HepG2 (cell line): ENCODE results near the gene BCAS1. TPM values are rescaled to one million over a fixed set of nuclear protein-coding genes. Genes with fewer than 3 reads are reported as not detected.

ENCODE experiments used
- ATF7-NPFF ChIP-seq: sonication (generic); formaldehyde crosslinking; IDR thresholded peaks from 2 replicates; pipeline ENCODE4 v1.8.1; 2023; ENCODE audit warnings: mild to moderate bottlenecking, low read depth, missing genetic modification reagents, moderate library complexity
- HES4 ChIP-seq: sonication (generic); formaldehyde crosslinking; IDR thresholded peaks from 2 replicates; pipeline ENCODE4 v1.9.0; 2021; ENCODE audit warnings: mild to moderate bottlenecking, missing genetic modification reagents, borderline replicate concordance
- HHEX ChIP-seq: IDR thresholded peaks from 2 replicates; pipeline ENCODE4 v1.6.1; 2016; ENCODE audit warnings: control low read depth
- HOXA5 ChIP-seq: sonication (generic); formaldehyde crosslinking; IDR thresholded peaks from 2 replicates; pipeline ENCODE4 v1.4.0; 2020; ENCODE audit warnings: missing genetic modification reagents
- IRF9 ChIP-seq: sonication (generic); formaldehyde crosslinking; IDR thresholded peaks from 2 replicates; pipeline ENCODE4 v1.8.0; 2022; ENCODE audit warnings: missing genetic modification reagents, mild to moderate bottlenecking, borderline replicate concordance
- KMT2B ChIP-seq: IDR thresholded peaks from 2 replicates; pipeline ENCODE4 v1.6.1; 2016; ENCODE audit warnings: missing genetic modification reagents, missing compliant biosample characterization
- PHF8 ChIP-seq: sonication (generic); formaldehyde crosslinking; IDR thresholded peaks from 2 replicates; pipeline ENCODE4 v1.5.0; 2020; ENCODE audit warnings: missing genetic modification reagents
- STAG1 ChIP-seq: sonication (generic); formaldehyde crosslinking; IDR thresholded peaks from 2 replicates; pipeline ENCODE4 v1.4.0; 2020; ENCODE audit warnings: missing genetic modification reagents
- STAT5B ChIP-seq: sonication (generic); formaldehyde crosslinking; IDR thresholded peaks from 2 replicates; pipeline ENCODE4 v1.4.0; 2020; ENCODE audit warnings: missing genetic modification reagents
- ZBTB3 ChIP-seq: sonication (generic); formaldehyde crosslinking; IDR thresholded peaks from 2 replicates; pipeline ENCODE4 v1.4.0; 2020; ENCODE audit warnings: low read depth, mild to moderate bottlenecking, moderate library complexity, missing genetic modification reagents, borderline replicate concordance
- ZEB1 ChIP-seq: IDR thresholded peaks from 2 replicates; pipeline ENCODE4 v1.6.1; 2012; ENCODE audit warnings: mild to moderate bottlenecking, low read depth, inconsistent platforms; ENCODE audit not compliant: insufficient replicate concordance
- ZNF562 ChIP-seq: sonication (generic); formaldehyde crosslinking; IDR thresholded peaks from 2 replicates; pipeline ENCODE4 v1.8.0; 2022; ENCODE audit warnings: missing genetic modification reagents, borderline replicate concordance
- polyA plus RNA-seq, 8 experiments: library from polyadenylated mRNA; depleted of rRNA in 3 of 8; stranded (reverse) in 7 of 8; unstranded in 1 of 8; fragments of >200 nt; fragmentation: Illumina TruSeq in 4 of 8; extraction: Trizol in 4 of 8; gene quantifications; 2 replicates each; pipeline versions ENCODE4 v1.2.1 to v1.2.3, GENCODE V29; 2011 to 2016; ENCODE audit warnings: low read depth in 4 of 8, missing spikeins in 1 of 8, mixed read lengths in 1 of 8; ENCODE audit not compliant: insufficient read depth in 1 of 8
- total RNA-seq, 5 experiments: library from RNA; depleted of rRNA; stranded (reverse); fragments of >200 nt; fragmentation: Illumina TruSeq; extraction: Trizol; gene quantifications; 2 replicates each; pipeline ENCODE4 v1.2.3, GENCODE V29; 2016; ENCODE audit warnings: low read depth in 1 of 5
- TF ChIP-seq, protein P1 (sequence below): IDR thresholded peaks from 2 replicates; pipeline ENCODE4 v1.6.1; 2016
- TF ChIP-seq, protein P2 (sequence below): sonication (generic); formaldehyde crosslinking; IDR thresholded peaks from 2 replicates; pipeline ENCODE4 v1.8.1; 2023; ENCODE audit warnings: mild to moderate bottlenecking, inconsistent platforms, moderate library complexity, missing genetic modification reagents, borderline replicate concordance
- TF ChIP-seq, protein P3 (sequence below): IDR thresholded peaks from 2 replicates; pipeline ENCODE4 v1.6.1; 2016; ENCODE audit warnings: low read depth, missing genetic modification reagents, missing compliant biosample characterization
- TF ChIP-seq, protein P4 (sequence below): sonication (generic); formaldehyde crosslinking; IDR thresholded peaks from 2 replicates; pipeline ENCODE4 v1.4.0; 2020; ENCODE audit warnings: mild to moderate bottlenecking, low read depth, missing genetic modification reagents
- TF ChIP-seq, protein P5 (sequence below): sonication (generic); formaldehyde crosslinking; IDR thresholded peaks from 2 replicates; pipeline ENCODE4 v1.8.1; 2022; ENCODE audit warnings: mild to moderate bottlenecking, missing genetic modification reagents

BCAS1 gene
- total and polyA plus RNA-seq, 2 of the 13 experiments (the other 11 are each of a cell fraction or from before 2014, with no cell fraction given): 0.55 to 0.91 TPM

- TF ChIP-seq, protein P1, sequence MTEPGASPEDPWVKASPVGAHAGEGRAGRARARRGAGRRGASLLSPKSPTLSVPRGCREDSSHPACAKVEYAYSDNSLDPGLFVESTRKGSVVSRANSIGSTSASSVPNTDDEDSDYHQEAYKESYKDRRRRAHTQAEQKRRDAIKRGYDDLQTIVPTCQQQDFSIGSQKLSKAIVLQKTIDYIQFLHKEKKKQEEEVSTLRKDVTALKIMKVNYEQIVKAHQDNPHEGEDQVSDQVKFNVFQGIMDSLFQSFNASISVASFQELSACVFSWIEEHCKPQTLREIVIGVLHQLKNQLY: no peak
- TF ChIP-seq KMT2B (peak; percentile 51; the same call in 1 of the 2 replicates), ZNF562 (CRISPR knock-in tag) (no peak), IRF9 (no peak), ATF7-NPFF (CRISPR knock-in tag) (no peak), STAG1 (CRISPR knock-in tag) (peak; percentile 100), HES4 (CRISPR knock-in tag) (no peak), STAT5B (CRISPR knock-in tag) (no peak), HHEX (CRISPR knock-in tag) (no peak), ZBTB3 (CRISPR knock-in tag) (no peak), ZEB1 (peak; percentile 30), HOXA5 (no peak), PHF8 (CRISPR knock-in tag) (no peak; the same call in 1 of the 2 replicates)
- TF ChIP-seq, protein P2, sequence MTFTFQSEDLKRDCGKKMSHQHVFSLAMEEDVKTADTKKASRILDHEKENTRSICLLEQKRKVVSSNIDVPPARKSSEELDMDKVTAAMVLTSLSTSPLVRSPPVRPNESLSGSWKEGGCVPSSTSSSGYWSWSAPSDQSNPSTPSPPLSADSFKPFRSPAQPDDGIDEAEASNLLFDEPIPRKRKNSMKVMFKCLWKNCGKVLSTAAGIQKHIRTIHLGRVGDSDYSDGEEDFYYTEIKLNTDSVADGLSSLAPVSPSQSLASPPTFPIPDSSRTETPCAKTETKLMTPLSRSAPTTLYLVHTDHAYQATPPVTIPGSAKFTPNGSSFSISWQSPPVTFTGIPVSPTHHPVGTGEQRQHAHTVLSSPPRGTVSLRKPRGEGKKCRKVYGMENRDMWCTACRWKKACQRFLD (CRISPR knock-in tag): no peak
- TF ChIP-seq, protein P3, sequence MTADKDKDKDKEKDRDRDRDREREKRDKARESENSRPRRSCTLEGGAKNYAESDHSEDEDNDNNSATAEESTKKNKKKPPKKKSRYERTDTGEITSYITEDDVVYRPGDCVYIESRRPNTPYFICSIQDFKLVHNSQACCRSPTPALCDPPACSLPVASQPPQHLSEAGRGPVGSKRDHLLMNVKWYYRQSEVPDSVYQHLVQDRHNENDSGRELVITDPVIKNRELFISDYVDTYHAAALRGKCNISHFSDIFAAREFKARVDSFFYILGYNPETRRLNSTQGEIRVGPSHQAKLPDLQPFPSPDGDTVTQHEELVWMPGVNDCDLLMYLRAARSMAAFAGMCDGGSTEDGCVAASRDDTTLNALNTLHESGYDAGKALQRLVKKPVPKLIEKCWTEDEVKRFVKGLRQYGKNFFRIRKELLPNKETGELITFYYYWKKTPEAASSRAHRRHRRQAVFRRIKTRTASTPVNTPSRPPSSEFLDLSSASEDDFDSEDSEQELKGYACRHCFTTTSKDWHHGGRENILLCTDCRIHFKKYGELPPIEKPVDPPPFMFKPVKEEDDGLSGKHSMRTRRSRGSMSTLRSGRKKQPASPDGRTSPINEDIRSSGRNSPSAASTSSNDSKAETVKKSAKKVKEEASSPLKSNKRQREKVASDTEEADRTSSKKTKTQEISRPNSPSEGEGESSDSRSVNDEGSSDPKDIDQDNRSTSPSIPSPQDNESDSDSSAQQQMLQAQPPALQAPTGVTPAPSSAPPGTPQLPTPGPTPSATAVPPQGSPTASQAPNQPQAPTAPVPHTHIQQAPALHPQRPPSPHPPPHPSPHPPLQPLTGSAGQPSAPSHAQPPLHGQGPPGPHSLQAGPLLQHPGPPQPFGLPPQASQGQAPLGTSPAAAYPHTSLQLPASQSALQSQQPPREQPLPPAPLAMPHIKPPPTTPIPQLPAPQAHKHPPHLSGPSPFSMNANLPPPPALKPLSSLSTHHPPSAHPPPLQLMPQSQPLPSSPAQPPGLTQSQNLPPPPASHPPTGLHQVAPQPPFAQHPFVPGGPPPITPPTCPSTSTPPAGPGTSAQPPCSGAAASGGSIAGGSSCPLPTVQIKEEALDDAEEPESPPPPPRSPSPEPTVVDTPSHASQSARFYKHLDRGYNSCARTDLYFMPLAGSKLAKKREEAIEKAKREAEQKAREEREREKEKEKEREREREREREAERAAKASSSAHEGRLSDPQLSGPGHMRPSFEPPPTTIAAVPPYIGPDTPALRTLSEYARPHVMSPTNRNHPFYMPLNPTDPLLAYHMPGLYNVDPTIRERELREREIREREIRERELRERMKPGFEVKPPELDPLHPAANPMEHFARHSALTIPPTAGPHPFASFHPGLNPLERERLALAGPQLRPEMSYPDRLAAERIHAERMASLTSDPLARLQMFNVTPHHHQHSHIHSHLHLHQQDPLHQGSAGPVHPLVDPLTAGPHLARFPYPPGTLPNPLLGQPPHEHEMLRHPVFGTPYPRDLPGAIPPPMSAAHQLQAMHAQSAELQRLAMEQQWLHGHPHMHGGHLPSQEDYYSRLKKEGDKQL (CRISPR knock-in tag): no peak
- TF ChIP-seq, protein P4, sequence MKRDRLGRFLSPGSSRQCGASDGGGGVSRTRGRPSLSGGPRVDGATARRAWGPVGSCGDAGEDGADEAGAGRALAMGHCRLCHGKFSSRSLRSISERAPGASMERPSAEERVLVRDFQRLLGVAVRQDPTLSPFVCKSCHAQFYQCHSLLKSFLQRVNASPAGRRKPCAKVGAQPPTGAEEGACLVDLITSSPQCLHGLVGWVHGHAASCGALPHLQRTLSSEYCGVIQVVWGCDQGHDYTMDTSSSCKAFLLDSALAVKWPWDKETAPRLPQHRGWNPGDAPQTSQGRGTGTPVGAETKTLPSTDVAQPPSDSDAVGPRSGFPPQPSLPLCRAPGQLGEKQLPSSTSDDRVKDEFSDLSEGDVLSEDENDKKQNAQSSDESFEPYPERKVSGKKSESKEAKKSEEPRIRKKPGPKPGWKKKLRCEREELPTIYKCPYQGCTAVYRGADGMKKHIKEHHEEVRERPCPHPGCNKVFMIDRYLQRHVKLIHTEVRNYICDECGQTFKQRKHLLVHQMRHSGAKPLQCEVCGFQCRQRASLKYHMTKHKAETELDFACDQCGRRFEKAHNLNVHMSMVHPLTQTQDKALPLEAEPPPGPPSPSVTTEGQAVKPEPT (CRISPR knock-in tag): 0 out of 2 replicates have a peak, but pooled peaks have one; percentile 61
- TF ChIP-seq, protein P5, sequence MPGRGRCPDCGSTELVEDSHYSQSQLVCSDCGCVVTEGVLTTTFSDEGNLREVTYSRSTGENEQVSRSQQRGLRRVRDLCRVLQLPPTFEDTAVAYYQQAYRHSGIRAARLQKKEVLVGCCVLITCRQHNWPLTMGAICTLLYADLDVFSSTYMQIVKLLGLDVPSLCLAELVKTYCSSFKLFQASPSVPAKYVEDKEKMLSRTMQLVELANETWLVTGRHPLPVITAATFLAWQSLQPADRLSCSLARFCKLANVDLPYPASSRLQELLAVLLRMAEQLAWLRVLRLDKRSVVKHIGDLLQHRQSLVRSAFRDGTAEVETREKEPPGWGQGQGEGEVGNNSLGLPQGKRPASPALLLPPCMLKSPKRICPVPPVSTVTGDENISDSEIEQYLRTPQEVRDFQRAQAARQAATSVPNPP (CRISPR knock-in tag): peak; percentile 68; the same call in 1 of the 2 replicates
Observed at GRCh38 chr20:53939572-53940359, 130.6 kb downstream of the BCAS1 start (continued).
